Right lobe of liver (tissue), 4 donors: Measurements from ENCODE around the gene CPLX4.

Experiments
- CTCF ChIP-seq, 4 donors: fragments of 200-600 bp in 3 of 4; fragments of 450-650 bp in 1 of 4; IDR thresholded peaks; one replicate each; pipeline versions ENCODE4 v1.5.1 to v1.8.0; 2016 to 2022; ENCODE audit warnings: antibody characterized with exemption in 4 of 4, mild to moderate bottlenecking in 2 of 4
- POLR2A ChIP-seq: fragments of 450-650 bp; IDR thresholded peaks from one replicate; pipeline ENCODE4 v1.6.1; 2017; ENCODE audit warnings: antibody characterized with exemption, mild to moderate bottlenecking
- donor health status: DM: no; HTN: no; CAD: no.
- donor health status: DM: no; HTN: no; CAD: no.
- donor health status: DM: no; HTN: yes; CAD: no.

GRCh38 chr18:59264121-59264571 lies 54.3 kb downstream of the CPLX4 start:
- TF ChIP-seq CTCF (IDR thresholded peaks at IDR 0.05): no peak
- TF ChIP-seq POLR2A: no peak
